GM12878 (cell line): Measurements from ENCODE around the gene AP1M2. TPM values are rescaled to one million over a fixed set of nuclear protein-coding genes. Genes with fewer than 3 reads are reported as not detected.

ENCODE experiments used
- ATAC-seq: fragments of 200-7000 bp; cut with Tn5 transposase; 3 replicates; pipeline ENCODE4 v1.9.1; 2020; ENCODE audit warnings: mild to moderate bottlenecking, moderate library complexity
- BruUV-seq: library from RNA; stranded (reverse); fragments of 400-500 nt; replicated peaks from 2 replicates; lab custom pipeline; 2021; lab: Mats Ljungman, UMichigan
- CTCF ChIA-PET: fragments of 300-600 bp; sonication (Branson Sonifier 250); formaldehyde crosslinking; extraction: SDS; loops from one replicate; lab custom pipeline; 2021; ENCODE audit warnings: inconsistent platforms; lab: Yijun Ruan, JAX
- POLR2A ChIA-PET: fragments of 350-600 bp; formaldehyde crosslinking; extraction: SDS; loops from one replicate; lab custom pipeline; 2021; ENCODE audit warnings: inconsistent platforms; lab: Charles Lee
- RAD21 ChIA-PET: fragments of 300-600 bp; sonication (Branson Sonifier 250); formaldehyde crosslinking; loops from one replicate; lab custom pipeline; 2023; ENCODE audit warnings: antibody characterized with exemption; ENCODE audit not compliant: unreplicated experiment; lab: Charles Lee
- SMC1A ChIA-PET: fragments of 300-600 bp; sonication (Branson Sonifier 250); formaldehyde crosslinking; loops from one replicate; lab custom pipeline; 2023; ENCODE audit not compliant: unreplicated experiment, uncharacterized antibody; lab: Charles Lee
- DNase-seq: peaks from one replicate; pipeline ENCODE4 v3.0.0-alpha.2; 2011; ENCODE audit warnings: low read depth, low spot score
- FAIRE-seq: peaks from 3 replicates; lab custom pipeline; 2011; peaks lifted over from hg19 to GRCh38; lab: Jason Lieb, UNC
- H2AFZ ChIP-seq: 2 replicates; pipeline ENCODE4 v1.6.0; 2011; ENCODE audit warnings: low read depth, low read length, control low read depth; ENCODE audit not compliant: control insufficient read depth
- H3K27ac ChIP-seq: 2 replicates; pipeline ENCODE4 v1.5.1; 2011; ENCODE audit warnings: control low read depth; ENCODE audit not compliant: control insufficient read depth, insufficient read depth
- H3K27me3 ChIP-seq, 2 experiments: replicated peaks in 1 of 2; 2 replicates each; pipeline versions ENCODE4 v1.6.0 to v1.6.1; 2011; ENCODE audit warnings: low read length in 1 of 2; ENCODE audit not compliant: control insufficient read depth in 2 of 2, insufficient read depth in 2 of 2
- H3K36me3 ChIP-seq, 2 experiments: 2 replicates each; pipeline ENCODE4 v1.5.1; 2011; ENCODE audit warnings: low read length in 1 of 2; ENCODE audit not compliant: control insufficient read depth in 2 of 2, insufficient read depth in 2 of 2
- H3K4me1 ChIP-seq: 2 replicates; pipeline ENCODE4 v1.6.1; 2011; ENCODE audit warnings: mild to moderate bottlenecking, low read length, moderate library complexity, mixed read lengths; ENCODE audit not compliant: control insufficient read depth, insufficient read depth
- H3K4me2 ChIP-seq: 2 replicates; pipeline ENCODE4 v1.6.0; 2011; ENCODE audit warnings: control low read depth; ENCODE audit not compliant: control insufficient read depth, insufficient read depth
- H3K4me3 ChIP-seq: fragments of 200-600 bp; sonication (generic); 2 replicates; pipeline ENCODE4 v1.5.1; 2016
- H3K79me2 ChIP-seq: 2 replicates; pipeline ENCODE4 v1.6.0; 2011; ENCODE audit warnings: low read length; ENCODE audit not compliant: control insufficient read depth, insufficient read depth
- H3K9ac ChIP-seq: 2 replicates; pipeline ENCODE4 v1.8.0; 2011; ENCODE audit warnings: low read length, control low read depth, mixed read lengths; ENCODE audit not compliant: control insufficient read depth, insufficient read depth
- H3K9me3 ChIP-seq: replicated peaks from 3 replicates; pipeline ENCODE4 v1.5.1; 2011; ENCODE audit warnings: mild to moderate bottlenecking, low read length; ENCODE audit not compliant: control insufficient read depth, insufficient read depth
- H4K20me1 ChIP-seq: 2 replicates; pipeline ENCODE4 v1.6.0; 2011; ENCODE audit not compliant: control insufficient read depth, insufficient read depth
- BCL3 ChIP-seq: IDR thresholded peaks from 2 replicates; pipeline ENCODE4 v1.6.1; 2011; ENCODE audit warnings: borderline replicate concordance, low read depth, mild to moderate bottlenecking, moderate library complexity, low read length; ENCODE audit not compliant: insufficient read depth, poor library complexity, severe bottlenecking
- CHD4 ChIP-seq: fragments of 200-600 bp; sonication (generic); IDR thresholded peaks from 2 replicates; pipeline ENCODE4 v1.6.1; 2016; ENCODE audit warnings: mild to moderate bottlenecking
- FOXK2 ChIP-seq: fragments of 450-650 bp; IDR thresholded peaks from 2 replicates; pipeline ENCODE4 v1.6.1; 2017; ENCODE audit warnings: mild to moderate bottlenecking, moderate library complexity
- GABPA ChIP-seq: IDR thresholded peaks from 2 replicates; pipeline ENCODE4 v1.6.1; 2014; ENCODE audit warnings: antibody characterized with exemption, low read depth, mild to moderate bottlenecking, inconsistent platforms
- IKZF2 ChIP-seq, 2 experiments: fragments of 450-650 bp; IDR thresholded peaks; 2 replicates each; pipeline ENCODE4 v1.6.1; 2017; ENCODE audit warnings: mild to moderate bottlenecking in 2 of 2, moderate library complexity in 2 of 2
- MYB ChIP-seq: fragments of 150-350 bp; IDR thresholded peaks from 2 replicates; pipeline ENCODE4 v1.6.1; 2014; ENCODE audit warnings: mild to moderate bottlenecking, low read depth, low read length, borderline replicate concordance
- NKRF ChIP-seq: fragments of 450-650 bp; conservative IDR thresholded peaks from 2 replicates; pipeline ENCODE4 v1.6.1; 2017; ENCODE audit warnings: mild to moderate bottlenecking, moderate library complexity
- NR2C1 ChIP-seq: fragments of 450-650 bp; IDR thresholded peaks from 2 replicates; pipeline ENCODE4 v1.6.1; 2017; ENCODE audit warnings: antibody characterized with exemption, mild to moderate bottlenecking, moderate library complexity
- RFX5 ChIP-seq: IDR thresholded peaks from 2 replicates; pipeline ENCODE4 v1.6.1; 2011; ENCODE audit warnings: low read depth, low read length, improper control_type of control experiment
- SIN3A ChIP-seq: IDR thresholded peaks from 2 replicates; pipeline ENCODE4 v1.6.1; 2012; ENCODE audit warnings: low read depth, low read length, improper control_type of control experiment
- STAT3 ChIP-seq: IDR thresholded peaks from 2 replicates; pipeline ENCODE4 v1.6.1; 2011; ENCODE audit warnings: low read depth, low read length, improper control_type of control experiment
- TCF12 ChIP-seq: IDR thresholded peaks from 2 replicates; pipeline ENCODE4 v1.6.1; 2011; ENCODE audit warnings: low read depth, mild to moderate bottlenecking, low read length
- TCF7 ChIP-seq: IDR thresholded peaks from 2 replicates; pipeline ENCODE4 v1.6.1; 2014; ENCODE audit warnings: antibody characterized with exemption, borderline replicate concordance
- YY1 ChIP-seq: IDR thresholded peaks from 2 replicates; pipeline ENCODE4 v1.6.1; 2011; ENCODE audit warnings: low read depth, mild to moderate bottlenecking, low read length
- ZBTB11 ChIP-seq: fragments of 450-650 bp; formaldehyde crosslinking; IDR thresholded peaks from 2 replicates; pipeline ENCODE4 v1.5.0; 2022; ENCODE audit warnings: mild to moderate bottlenecking, missing genetic modification characterization
- WGBS: methylation state at CpG from one replicate; pipeline ENCODE4 v1.1.6; 2016; ENCODE audit warnings: low lambda C conversion rate; ENCODE audit not compliant: insufficient replicate concordance, insufficient coverage; ENCODE audit errors: missing lambda C conversion rate; 5-methylcytosine and 5-hydroxymethylcytosine counted together
- in situ Hi-C: fragments of 300-500 bp; cut with MboI; formaldehyde crosslinking; loops from 9 replicates; pipeline ENCODE4 v1.14.3; 2018; ENCODE audit warnings: mixed read lengths
- intact Hi-C: fragments of 100-400 bp; cut with micrococcal nuclease; formaldehyde crosslinking; loops from one replicate; pipeline ENCODE4 v1.14.2; 2022; ENCODE audit not compliant: unreplicated experiment
- polyA plus RNA-seq, 11 experiments: library from polyadenylated mRNA; depleted of rRNA in 4 of 11; unstranded in 6 of 11; stranded (reverse) in 5 of 11; fragments of >200 nt; fragmentation: Nextera tagmentation in 4 of 11; fragmentation: Illumina TruSeq in 1 of 11; extraction: Ambion mirVana in 4 of 11; extraction: Trizol in 1 of 11; gene quantifications; 1 replicate in 1 of 11; 2 replicates in 10 of 11; pipeline versions ENCODE4 v1.2.1 to v1.2.3, GENCODE V29; 2011 to 2016; ENCODE audit warnings: inconsistent platforms in 2 of 11, missing spikeins in 2 of 11, low read depth in 1 of 11
- total RNA-seq, 4 experiments: library from RNA; depleted of rRNA in 3 of 4; stranded (reverse); fragments of >200 nt in 3 of 4; fragmentation: Illumina TruSeq in 1 of 4; extraction: Trizol in 1 of 4; gene quantifications; 2 replicates each; pipeline versions ENCODE4 v1.2.1 to v1.2.3, GENCODE V29; 2013 to 2021

The AP1M2 gene
- total and polyA plus RNA-seq, 10 of the 15 experiments (the other 5 are each of a cell fraction or from before 2014, with no cell fraction given) = 0.72 TPM; not detected in 9

DNA sequence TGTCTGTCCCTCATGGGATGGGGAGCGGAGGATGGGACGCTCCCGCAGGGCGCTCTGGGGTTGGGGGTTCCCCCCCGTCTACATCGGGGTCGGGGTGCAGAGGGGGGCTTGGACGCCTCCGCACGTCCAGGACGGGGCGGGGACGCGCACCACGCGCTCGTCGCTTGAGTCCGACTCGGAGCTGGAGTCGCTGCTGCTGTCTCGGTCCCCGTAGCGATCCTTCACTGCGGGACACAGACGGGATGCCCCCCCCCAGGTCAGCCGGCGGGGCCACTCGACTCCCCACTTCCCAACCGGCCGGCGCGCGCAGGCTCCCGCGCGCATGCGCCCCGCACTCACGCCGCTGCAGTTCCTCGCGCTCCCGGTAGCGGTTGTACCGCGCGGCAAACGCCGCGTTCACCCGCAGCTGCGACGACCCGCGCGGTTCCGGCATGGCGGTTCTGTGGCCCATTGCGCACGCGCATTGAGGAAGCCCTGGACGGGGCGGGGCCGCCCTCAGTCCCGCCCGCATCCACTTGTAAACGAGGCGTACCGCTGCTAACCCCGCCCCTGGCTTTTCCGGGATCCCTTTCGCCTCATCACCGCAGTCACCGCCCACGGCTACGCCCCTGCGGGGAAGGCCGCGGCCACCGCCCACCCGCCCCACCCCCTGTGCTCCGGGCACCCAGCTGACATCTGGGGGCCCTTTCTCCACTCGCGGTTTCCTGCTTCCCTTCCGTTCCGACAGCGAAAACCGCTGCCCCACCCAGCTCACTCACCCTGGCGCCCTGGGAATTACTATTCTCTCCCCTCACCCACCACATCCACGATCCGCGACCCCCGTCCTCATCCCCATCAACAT lies 21.3 kb downstream of the AP1M2 start, which contains the start of gene KRI1:
Gene KRI1, minus strand, starts transcription at position 444 of the 841 bp plus-strand sequence. Its CDS starts 11 bp downstream, at position 433.
- Histone ChIP-seq H3K9me3 (no peaks in the 10 kb centered on the region), H3K4me1 (peaks cover 23% of the 10 kb centered on the region), H3K27ac (peak within 1 kb of the TSS; percentile 88), H3K4me3 (peak within 1 kb of the TSS; percentile 80), H3K4me2 (peak within 1 kb of the TSS; percentile 93), H4K20me1 (no peaks in the 10 kb centered on the region), H3K27me3 (no peaks in the 10 kb centered on the region), H3K9ac (peak within 1 kb of the TSS; percentile 71), H2AFZ (peak within 1 kb of the TSS; percentile 63), H3K79me2 (peaks cover 13% of the 10 kb centered on the region), H3K36me3 (peaks cover 0 to 5% of the 10 kb centered on the region in 2 experiments; a peak in 2 of 4 replicates)
- RAD21 ChIA-PET = interaction anchor here (0.6 to 2.0 kb wide), 4 partner anchors 12 to 153 kb away, joined by 3 to 9 read pairs (median 6); no protein-coding TSS in a partner anchor
- FAIRE-seq (peak; percentile 98), DNase-seq (peak; percentile 88), ATAC-seq (peak; percentile 69)
- intact Hi-C loops (loop anchor here (1.0 to 5.0 kb wide), 3 partner anchors 22 to 163 kb away; partner anchors contain the start of genes ATG4D, CDC37 and ILF3), in situ Hi-C loops (loop anchor here (5.0 kb wide), 1 partner anchor 153 kb away; no protein-coding TSS in a partner anchor)
- under 1% methylated on average over 85 of the region's 94 CpGs for WGBS
- BruUV-seq = no TSS peak
- CTCF ChIA-PET = interaction anchor here (0.5 to 3.3 kb wide), 8 partner anchors 12 to 225 kb away, joined by 3 to 13 read pairs (median 4); partner anchors contain the start of gene QTRT1
- POLR2A ChIA-PET = interaction anchor here (0.6 to 1.9 kb wide), 7 partner anchors 36 to 346 kb away, joined by 3 to 5 read pairs (median 3); no protein-coding TSS in a partner anchor
- SMC1A ChIA-PET = interaction anchor here (0.6 to 2.4 kb wide), 3 partner anchors 23 to 165 kb away, joined by 3 to 7 read pairs (median 3); no protein-coding TSS in a partner anchor
- TF ChIP-seq NKRF (peak; percentile 79), STAT3 (0 out of 2 replicates have a peak, but pooled peaks have one; percentile 17), TCF7 (no peak), GABPA (no peak), IKZF2 (IDR thresholded peaks at IDR 0.05) (peak; percentile 57 to 77), NR2C1 (peak; percentile 44; the same call in 1 of the 2 replicates), TCF12 (0 out of 2 replicates have a peak, but pooled peaks have one; percentile 51), BCL3 (peak; percentile 65), RFX5 (no peak), CHD4 (no peak), ZBTB11 (CRISPR knock-in tag) (peak; percentile 57), FOXK2 (peak; percentile 60), SIN3A (peak; percentile 78; the same call in 1 of the 2 replicates), MYB (no peak), YY1 (peak; percentile 92)
